ENCODE data around the gene LAGE3.

Gene LAGE3

GRCh38 chrX:154489182-154489581, 10.1 kb upstream of the LAGE3 start:
- Histone ChIP-seq H3K27ac (replicated peaks) (no peak overlapping the region), H3K27me3 (ENCODE audit: insufficient read depth, poor library complexity, severe bottlenecking) (no peaks in the 10 kb centered on the region), H3K4me3 (replicated peaks; ENCODE audit: insufficient read depth, low read length) (no peak overlapping the region)
- no peak for TF ChIP-seq GABPA (IDR thresholded peaks at IDR 0.05; ENCODE audit: low read depth)
- TF ChIP-seq SPI1 (IDR thresholded peaks at IDR 0.05; ENCODE audit: borderline replicate concordance, low read depth) = no peak
- TF ChIP-seq POLR2AphosphoS5 (IDR thresholded peaks at IDR 0.05; ENCODE audit: low read depth) = no peak
- no peak for TF ChIP-seq CTCF (IDR thresholded peaks at IDR 0.05; ENCODE audit: insufficient read depth, low read length)
- TF ChIP-seq, protein P1, sequence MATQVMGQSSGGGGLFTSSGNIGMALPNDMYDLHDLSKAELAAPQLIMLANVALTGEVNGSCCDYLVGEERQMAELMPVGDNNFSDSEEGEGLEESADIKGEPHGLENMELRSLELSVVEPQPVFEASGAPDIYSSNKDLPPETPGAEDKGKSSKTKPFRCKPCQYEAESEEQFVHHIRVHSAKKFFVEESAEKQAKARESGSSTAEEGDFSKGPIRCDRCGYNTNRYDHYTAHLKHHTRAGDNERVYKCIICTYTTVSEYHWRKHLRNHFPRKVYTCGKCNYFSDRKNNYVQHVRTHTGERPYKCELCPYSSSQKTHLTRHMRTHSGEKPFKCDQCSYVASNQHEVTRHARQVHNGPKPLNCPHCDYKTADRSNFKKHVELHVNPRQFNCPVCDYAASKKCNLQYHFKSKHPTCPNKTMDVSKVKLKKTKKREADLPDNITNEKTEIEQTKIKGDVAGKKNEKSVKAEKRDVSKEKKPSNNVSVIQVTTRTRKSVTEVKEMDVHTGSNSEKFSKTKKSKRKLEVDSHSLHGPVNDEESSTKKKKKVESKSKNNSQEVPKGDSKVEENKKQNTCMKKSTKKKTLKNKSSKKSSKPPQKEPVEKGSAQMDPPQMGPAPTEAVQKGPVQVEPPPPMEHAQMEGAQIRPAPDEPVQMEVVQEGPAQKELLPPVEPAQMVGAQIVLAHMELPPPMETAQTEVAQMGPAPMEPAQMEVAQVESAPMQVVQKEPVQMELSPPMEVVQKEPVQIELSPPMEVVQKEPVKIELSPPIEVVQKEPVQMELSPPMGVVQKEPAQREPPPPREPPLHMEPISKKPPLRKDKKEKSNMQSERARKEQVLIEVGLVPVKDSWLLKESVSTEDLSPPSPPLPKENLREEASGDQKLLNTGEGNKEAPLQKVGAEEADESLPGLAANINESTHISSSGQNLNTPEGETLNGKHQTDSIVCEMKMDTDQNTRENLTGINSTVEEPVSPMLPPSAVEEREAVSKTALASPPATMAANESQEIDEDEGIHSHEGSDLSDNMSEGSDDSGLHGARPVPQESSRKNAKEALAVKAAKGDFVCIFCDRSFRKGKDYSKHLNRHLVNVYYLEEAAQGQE (IDR thresholded peaks at IDR 0.05; ENCODE audit: insufficient replicate concordance, low read depth) = no peak
- DNase-seq (ENCODE audit: low read depth in 1 of 2, low spot score in 1 of 2) = no peak

GRCh38 chrX:154488336-154489075, 9.4 kb upstream of the LAGE3 start:
- no peaks in the 10 kb centered on the region for H3K27me3 ChIP-seq (ENCODE audit: insufficient read depth, poor library complexity, severe bottlenecking)
- H3K4me3 ChIP-seq (replicated peaks; ENCODE audit: insufficient read depth, low read length) = no peak overlapping the region
- no peak for DNase-seq (ENCODE audit: low read depth in 1 of 2, low spot score in 1 of 2)
- no peak overlapping the region for H3K27ac ChIP-seq (replicated peaks)
- TF ChIP-seq POLR2AphosphoS5 (IDR thresholded peaks at IDR 0.05; ENCODE audit: low read depth) = no peak
- no peak for TF ChIP-seq SPI1 (IDR thresholded peaks at IDR 0.05; ENCODE audit: borderline replicate concordance, low read depth)
- TF ChIP-seq, protein P1 (IDR thresholded peaks at IDR 0.05; ENCODE audit: insufficient replicate concordance, low read depth) = no peak
- no peak for TF ChIP-seq CTCF (IDR thresholded peaks at IDR 0.05; ENCODE audit: insufficient read depth, low read length)
- TF ChIP-seq GABPA (IDR thresholded peaks at IDR 0.05; ENCODE audit: low read depth) = no peak

GRCh38 chrX:154487518-154488290, 8.6 kb upstream of the LAGE3 start:
- no peak for DNase-seq (ENCODE audit: low read depth in 1 of 2, low spot score in 1 of 2)
- Histone ChIP-seq H3K4me3 (replicated peaks; ENCODE audit: insufficient read depth, low read length) (no peak overlapping the region), H3K27ac (replicated peaks) (no peak overlapping the region), H3K27me3 (ENCODE audit: insufficient read depth, poor library complexity, severe bottlenecking) (no peaks in the 10 kb centered on the region)
- TF ChIP-seq GABPA (IDR thresholded peaks at IDR 0.05; ENCODE audit: low read depth) (no peak), CTCF (IDR thresholded peaks at IDR 0.05; ENCODE audit: insufficient read depth, low read length) (no peak), POLR2AphosphoS5 (IDR thresholded peaks at IDR 0.05; ENCODE audit: low read depth) (no peak), SPI1 (IDR thresholded peaks at IDR 0.05; ENCODE audit: borderline replicate concordance, low read depth) (no peak)
- TF ChIP-seq, protein P1 (IDR thresholded peaks at IDR 0.05; ENCODE audit: insufficient replicate concordance, low read depth) = no peak

All from HL-60 (cell line).